MM.1S (cell line): ENCODE data around the gene AQP2.

Experiments used
- DNase-seq: peaks from one replicate; pipeline ENCODE4 v3.0.0-alpha.2; 2015
- H2AFZ ChIP-seq: fragments of 300-600 bp; sonication (generic); 2 replicates; pipeline ENCODE4 v1.6.0; 2016; ENCODE audit warnings: antibody characterized with exemption, low read length
- H3F3A ChIP-seq: fragments of 300-600 bp; sonication (generic); 2 replicates; pipeline ENCODE4 v1.6.1; 2016; ENCODE audit warnings: mild to moderate bottlenecking, antibody characterized with exemption, low read length, moderate library complexity, mixed read lengths; ENCODE audit not compliant: insufficient read depth
- H3K27ac ChIP-seq: fragments of 300-600 bp; sonication (generic); 2 replicates; pipeline ENCODE4 v1.5.1; 2016; ENCODE audit warnings: mild to moderate bottlenecking, low read length
- H3K27me3 ChIP-seq: fragments of 300-600 bp; sonication (generic); replicated peaks from 2 replicates; pipeline ENCODE4 v1.6.0; 2016; ENCODE audit warnings: low read length; ENCODE audit not compliant: insufficient read depth
- H3K36me3 ChIP-seq: fragments of 300-600 bp; sonication (generic); replicated peaks from 2 replicates; pipeline ENCODE4 v1.6.1; 2016; ENCODE audit warnings: mild to moderate bottlenecking, low read length, mixed read lengths; ENCODE audit not compliant: insufficient read depth
- H3K4me1 ChIP-seq: fragments of 300-600 bp; sonication (generic); 2 replicates; pipeline ENCODE4 v1.6.1; 2016; ENCODE audit warnings: low read length, mixed read lengths
- H3K4me2 ChIP-seq: fragments of 300-600 bp; sonication (generic); 2 replicates; pipeline ENCODE4 v1.6.0; 2016; ENCODE audit warnings: low read depth, low read length
- H3K4me3 ChIP-seq: fragments of 300-600 bp; sonication (generic); 2 replicates; pipeline ENCODE4 v1.5.1; 2016; ENCODE audit warnings: low read length, mixed read lengths
- H3K79me2 ChIP-seq: fragments of 300-600 bp; sonication (generic); 2 replicates; pipeline ENCODE4 v1.6.1; 2016; ENCODE audit warnings: mixed run types, low read length, mixed read lengths
- H3K9ac ChIP-seq: fragments of 300-600 bp; sonication (generic); 2 replicates; pipeline ENCODE4 v1.6.1; 2016; ENCODE audit warnings: low read length, mixed read lengths
- H3K9me2 ChIP-seq: fragments of 300-600 bp; sonication (generic); replicated peaks from 2 replicates; pipeline ENCODE4 v1.6.1; 2016; ENCODE audit warnings: mild to moderate bottlenecking, low read length, mixed read lengths; ENCODE audit not compliant: insufficient read depth
- H3K9me3 ChIP-seq: fragments of 300-600 bp; sonication (generic); replicated peaks from 2 replicates; pipeline ENCODE4 v1.6.1; 2016; ENCODE audit warnings: mild to moderate bottlenecking, low read length, mixed read lengths; ENCODE audit not compliant: insufficient read depth
- H4K20me1 ChIP-seq: fragments of 300-600 bp; sonication (generic); 2 replicates; pipeline ENCODE4 v1.6.1; 2016; ENCODE audit warnings: mild to moderate bottlenecking, low read length, moderate library complexity, mixed read lengths; ENCODE audit not compliant: insufficient read depth
- CTCF ChIP-seq: fragments of 300-600 bp; sonication (generic); IDR thresholded peaks from 2 replicates; pipeline ENCODE4 v1.5.1; 2016; ENCODE audit warnings: antibody characterized with exemption, low read length, mixed read lengths
- EZH2 ChIP-seq: fragments of 300-600 bp; sonication (generic); optimal IDR thresholded peaks from 2 replicates; pipeline ENCODE3; 2017; ENCODE audit warnings: low read depth, mild to moderate bottlenecking, antibody characterized with exemption, low read length, mixed read lengths
- EZH2phosphoT487 ChIP-seq: fragments of 300-600 bp; sonication (generic); IDR thresholded peaks from 2 replicates; pipeline ENCODE4 v1.6.1; 2018; ENCODE audit warnings: antibody characterized with exemption, low read length

Gene AQP2

GRCh38 chr12:49932533-49933130, 17.9 kb upstream of the AQP2 start:
- TF ChIP-seq EZH2phosphoT487: no peak
- TF ChIP-seq EZH2: no peak
- no peak for TF ChIP-seq CTCF
- Histone ChIP-seq H2AFZ (no peak overlapping the region), H3K36me3 (no peaks in the 10 kb centered on the region), H3K4me3 (no peak overlapping the region), H3K27me3 (no peaks in the 10 kb centered on the region), H3K4me1 (no peaks in the 10 kb centered on the region), H3K9me2 (no peaks in the 10 kb centered on the region), H3K9me3 (no peaks in the 10 kb centered on the region), H3K4me2 (no peak overlapping the region), H3K79me2 (no peaks in the 10 kb centered on the region), H3F3A (no peaks in the 10 kb centered on the region), H3K27ac (no peak overlapping the region), H4K20me1 (no peaks in the 10 kb centered on the region), H3K9ac (no peak overlapping the region)
- no peak for DNase-seq

- no peaks in the 10 kb centered on the region for H3K27me3 ChIP-seq
These were observed 16.7 kb upstream of the AQP2 start for GRCh38 chr12:49933796-49934195.

GRCh38 chr12:49934505-49934904, 16.0 kb upstream of the AQP2 start:
- Histone ChIP-seq H2AFZ (no peak overlapping the region), H3K4me3 (no peak overlapping the region), H3K27me3 (no peaks in the 10 kb centered on the region), H3K4me1 (no peaks in the 10 kb centered on the region), H3K4me2 (no peak overlapping the region), H3K27ac (no peak overlapping the region), H4K20me1 (no peaks in the 10 kb centered on the region), H3K79me2 (no peaks in the 10 kb centered on the region), H3F3A (no peaks in the 10 kb centered on the region), H3K36me3 (no peaks in the 10 kb centered on the region), H3K9ac (no peak overlapping the region), H3K9me3 (no peaks in the 10 kb centered on the region), H3K9me2 (no peaks in the 10 kb centered on the region)
- no peak for DNase-seq
- TF ChIP-seq EZH2: no peak
- TF ChIP-seq CTCF: no peak
- TF ChIP-seq EZH2phosphoT487: no peak

More at GRCh38 chr12:49933796-49934195, 16.7 kb upstream of the AQP2 start:
- no peaks in the 10 kb centered on the region for H3F3A ChIP-seq
- no peaks in the 10 kb centered on the region for H3K4me1 ChIP-seq
- H3K4me2 ChIP-seq: no peak overlapping the region
- H3K27ac ChIP-seq: no peak overlapping the region
- no peak overlapping the region for H3K4me3 ChIP-seq
- no peaks in the 10 kb centered on the region for H3K9me2 ChIP-seq
- TF ChIP-seq CTCF: no peak
- TF ChIP-seq EZH2: no peak
- TF ChIP-seq EZH2phosphoT487: no peak
- no peaks in the 10 kb centered on the region for H3K36me3 ChIP-seq
- DNase-seq: no peak
- no peaks in the 10 kb centered on the region for H4K20me1 ChIP-seq
- H3K9ac ChIP-seq: no peak overlapping the region
- H2AFZ ChIP-seq: no peak overlapping the region
- no peaks in the 10 kb centered on the region for H3K9me3 ChIP-seq
- H3K79me2 ChIP-seq: no peaks in the 10 kb centered on the region
